Tibial nerve (tissue), 3 donors: ENCODE results near the gene PPM1L.

Experiments used
- CTCF ChIP-seq, 5 experiments: fragments of 200-600 bp in 3 of 5; fragments of 450-650 bp in 2 of 5; sonication (generic) in 3 of 5; IDR thresholded peaks; one replicate each; pipeline ENCODE4 v1.5.1; 2016 to 2019; ENCODE audit warnings: antibody characterized with exemption in 5 of 5, mild to moderate bottlenecking in 3 of 5, moderate library complexity in 2 of 5
- POLR2A ChIP-seq, 2 donors: fragments of 450-650 bp; IDR thresholded peaks; one replicate each; pipeline ENCODE4 v1.6.1; 2017; ENCODE audit warnings: antibody characterized with exemption in 2 of 2, mild to moderate bottlenecking in 2 of 2, moderate library complexity in 2 of 2

GRCh38 chr3:160806686-160807085 lies 50.7 kb downstream of the PPM1L start:
- TF ChIP-seq CTCF (IDR thresholded peaks at IDR 0.05) (no peak), POLR2A (IDR thresholded peaks at IDR 0.05) (no peak)
